WTC11 (cell line): ENCODE measurements around the gene MSANTD4. TPM values are rescaled to one million over a fixed set of nuclear protein-coding genes. Genes with fewer than 3 reads are reported as not detected.

Experiments used
- ARID4B ChIP-seq: sonication (generic); formaldehyde crosslinking; IDR thresholded peaks from 2 replicates; pipeline ENCODE4 v1.8.0; 2023; ENCODE audit warnings: missing genetic modification reagents, mild to moderate bottlenecking, borderline replicate concordance
- ERG ChIP-seq: fragments of 250-450 bp; sonication (Bioruptor Pico); IDR thresholded peaks from 2 replicates; pipeline ENCODE4 v1.8.0; 2021; ENCODE audit warnings: mild to moderate bottlenecking
- GABPB1 ChIP-seq: sonication (generic); formaldehyde crosslinking; IDR thresholded peaks from 2 replicates; pipeline ENCODE4 v1.8.1; 2023; ENCODE audit warnings: mild to moderate bottlenecking, missing genetic modification reagents
- KAT7 ChIP-seq: sonication (generic); formaldehyde crosslinking; IDR thresholded peaks from 2 replicates; pipeline ENCODE4 v1.8.1; 2023; ENCODE audit warnings: missing genetic modification reagents, mild to moderate bottlenecking, borderline replicate concordance
- MXD4 ChIP-seq: fragments of 250-450 bp; sonication (Bioruptor Pico); IDR thresholded peaks from 2 replicates; pipeline ENCODE4 v1.8.0; 2021; ENCODE audit warnings: mild to moderate bottlenecking, moderate library complexity, borderline replicate concordance
- NR1H2 ChIP-seq: sonication (generic); formaldehyde crosslinking; IDR thresholded peaks from 2 replicates; pipeline ENCODE4 v1.9.0; 2021; ENCODE audit warnings: mild to moderate bottlenecking, moderate library complexity, missing genetic modification reagents
- PRDM15 ChIP-seq: sonication (generic); formaldehyde crosslinking; IDR thresholded peaks from 2 replicates; pipeline ENCODE4 v1.8.0; 2022; ENCODE audit warnings: missing genetic modification reagents
- SMAD4 ChIP-seq: sonication (generic); formaldehyde crosslinking; IDR thresholded peaks from 2 replicates; pipeline ENCODE4 v1.8.0; 2022; ENCODE audit warnings: mild to moderate bottlenecking, missing genetic modification reagents
- ZNF121 ChIP-seq: sonication (generic); formaldehyde crosslinking; IDR thresholded peaks from 2 replicates; pipeline ENCODE4 v1.8.0; 2023; ENCODE audit warnings: missing genetic modification reagents
- total RNA-seq: library from RNA; stranded (reverse); gene quantifications from 3 replicates; pipeline ENCODE4 v1.2.3, GENCODE V29; 2021
- TF ChIP-seq, protein P1 (sequence below): sonication (generic); formaldehyde crosslinking; IDR thresholded peaks from 2 replicates; pipeline ENCODE4 v1.8.1; 2023; ENCODE audit warnings: mild to moderate bottlenecking, missing genetic modification reagents
- TF ChIP-seq, protein P2 (sequence below): sonication (generic); formaldehyde crosslinking; IDR thresholded peaks from 2 replicates; pipeline ENCODE4 v1.8.0; 2022; ENCODE audit warnings: mild to moderate bottlenecking, missing genetic modification reagents
- TF ChIP-seq, protein P3 (sequence below): fragments of 250-450 bp; sonication (Bioruptor Pico); IDR thresholded peaks from 2 replicates; pipeline ENCODE4 v1.9.0; 2021; ENCODE audit warnings: mild to moderate bottlenecking
- TF ChIP-seq, protein P4 (sequence below): sonication (generic); formaldehyde crosslinking; IDR thresholded peaks from 2 replicates; pipeline ENCODE4 v1.8.0; 2023; ENCODE audit warnings: mild to moderate bottlenecking, missing genetic modification reagents

Gene MSANTD4
- total RNA-seq, 1 experiment from 2014 or later: 22.0 TPM

DNA sequence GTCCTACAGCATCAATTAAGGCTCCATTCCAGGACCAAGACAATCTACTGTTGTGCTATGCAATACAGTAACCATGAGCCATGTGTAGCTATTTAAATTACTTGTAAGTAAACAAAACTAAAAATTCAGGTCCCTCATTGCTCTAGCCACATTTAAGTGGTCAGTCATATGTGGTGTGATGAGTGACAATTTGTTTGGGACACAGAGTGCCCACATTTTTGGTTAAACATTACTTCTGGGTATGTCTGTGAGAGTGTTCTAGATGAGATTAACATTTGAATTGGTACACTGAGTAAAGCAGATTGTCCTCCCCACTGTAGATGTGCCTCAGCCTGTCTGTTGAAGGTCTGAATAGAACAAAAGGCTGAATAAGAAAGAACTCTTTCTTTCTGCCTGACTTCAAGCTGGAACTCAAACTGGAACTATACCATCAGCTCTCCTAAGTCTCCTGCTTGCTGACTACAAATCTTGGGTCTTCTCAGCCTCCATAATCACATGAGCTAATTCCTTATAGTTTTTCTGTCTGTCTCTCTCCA, 39.3 kb upstream of the MSANTD4 start (continued):
- TF ChIP-seq ARID4B (no peak), PRDM15 (CRISPR knock-in tag) (no peak), ERG (CRISPR knock-in tag) (no peak), NR1H2 (CRISPR knock-in tag) (no peak), KAT7 (CRISPR knock-in tag) (no peak), ZNF121 (CRISPR knock-in tag) (no peak), MXD4 (CRISPR knock-in tag) (no peak), SMAD4 (CRISPR knock-in tag) (no peak), GABPB1 (no peak)
- TF ChIP-seq, protein P1, sequence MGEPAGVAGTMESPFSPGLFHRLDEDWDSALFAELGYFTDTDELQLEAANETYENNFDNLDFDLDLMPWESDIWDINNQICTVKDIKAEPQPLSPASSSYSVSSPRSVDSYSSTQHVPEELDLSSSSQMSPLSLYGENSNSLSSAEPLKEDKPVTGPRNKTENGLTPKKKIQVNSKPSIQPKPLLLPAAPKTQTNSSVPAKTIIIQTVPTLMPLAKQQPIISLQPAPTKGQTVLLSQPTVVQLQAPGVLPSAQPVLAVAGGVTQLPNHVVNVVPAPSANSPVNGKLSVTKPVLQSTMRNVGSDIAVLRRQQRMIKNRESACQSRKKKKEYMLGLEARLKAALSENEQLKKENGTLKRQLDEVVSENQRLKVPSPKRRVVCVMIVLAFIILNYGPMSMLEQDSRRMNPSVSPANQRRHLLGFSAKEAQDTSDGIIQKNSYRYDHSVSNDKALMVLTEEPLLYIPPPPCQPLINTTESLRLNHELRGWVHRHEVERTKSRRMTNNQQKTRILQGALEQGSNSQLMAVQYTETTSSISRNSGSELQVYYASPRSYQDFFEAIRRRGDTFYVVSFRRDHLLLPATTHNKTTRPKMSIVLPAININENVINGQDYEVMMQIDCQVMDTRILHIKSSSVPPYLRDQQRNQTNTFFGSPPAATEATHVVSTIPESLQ (CRISPR knock-in tag): no peak
- TF ChIP-seq, protein P2, sequence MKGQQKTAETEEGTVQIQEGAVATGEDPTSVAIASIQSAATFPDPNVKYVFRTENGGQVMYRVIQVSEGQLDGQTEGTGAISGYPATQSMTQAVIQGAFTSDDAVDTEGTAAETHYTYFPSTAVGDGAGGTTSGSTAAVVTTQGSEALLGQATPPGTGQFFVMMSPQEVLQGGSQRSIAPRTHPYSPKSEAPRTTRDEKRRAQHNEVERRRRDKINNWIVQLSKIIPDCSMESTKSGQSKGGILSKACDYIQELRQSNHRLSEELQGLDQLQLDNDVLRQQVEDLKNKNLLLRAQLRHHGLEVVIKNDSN (CRISPR knock-in tag): no peak
- TF ChIP-seq, protein P3, sequence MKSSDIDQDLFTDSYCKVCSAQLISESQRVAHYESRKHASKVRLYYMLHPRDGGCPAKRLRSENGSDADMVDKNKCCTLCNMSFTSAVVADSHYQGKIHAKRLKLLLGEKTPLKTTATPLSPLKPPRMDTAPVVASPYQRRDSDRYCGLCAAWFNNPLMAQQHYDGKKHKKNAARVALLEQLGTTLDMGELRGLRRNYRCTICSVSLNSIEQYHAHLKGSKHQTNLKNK: no peak
- TF ChIP-seq, protein P4, sequence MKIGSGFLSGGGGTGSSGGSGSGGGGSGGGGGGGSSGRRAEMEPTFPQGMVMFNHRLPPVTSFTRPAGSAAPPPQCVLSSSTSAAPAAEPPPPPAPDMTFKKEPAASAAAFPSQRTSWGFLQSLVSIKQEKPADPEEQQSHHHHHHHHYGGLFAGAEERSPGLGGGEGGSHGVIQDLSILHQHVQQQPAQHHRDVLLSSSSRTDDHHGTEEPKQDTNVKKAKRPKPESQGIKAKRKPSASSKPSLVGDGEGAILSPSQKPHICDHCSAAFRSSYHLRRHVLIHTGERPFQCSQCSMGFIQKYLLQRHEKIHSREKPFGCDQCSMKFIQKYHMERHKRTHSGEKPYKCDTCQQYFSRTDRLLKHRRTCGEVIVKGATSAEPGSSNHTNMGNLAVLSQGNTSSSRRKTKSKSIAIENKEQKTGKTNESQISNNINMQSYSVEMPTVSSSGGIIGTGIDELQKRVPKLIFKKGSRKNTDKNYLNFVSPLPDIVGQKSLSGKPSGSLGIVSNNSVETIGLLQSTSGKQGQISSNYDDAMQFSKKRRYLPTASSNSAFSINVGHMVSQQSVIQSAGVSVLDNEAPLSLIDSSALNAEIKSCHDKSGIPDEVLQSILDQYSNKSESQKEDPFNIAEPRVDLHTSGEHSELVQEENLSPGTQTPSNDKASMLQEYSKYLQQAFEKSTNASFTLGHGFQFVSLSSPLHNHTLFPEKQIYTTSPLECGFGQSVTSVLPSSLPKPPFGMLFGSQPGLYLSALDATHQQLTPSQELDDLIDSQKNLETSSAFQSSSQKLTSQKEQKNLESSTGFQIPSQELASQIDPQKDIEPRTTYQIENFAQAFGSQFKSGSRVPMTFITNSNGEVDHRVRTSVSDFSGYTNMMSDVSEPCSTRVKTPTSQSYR: no peak
